ENCODE data around the gene LHFPL6.

LHFPL6 gene

DNA sequence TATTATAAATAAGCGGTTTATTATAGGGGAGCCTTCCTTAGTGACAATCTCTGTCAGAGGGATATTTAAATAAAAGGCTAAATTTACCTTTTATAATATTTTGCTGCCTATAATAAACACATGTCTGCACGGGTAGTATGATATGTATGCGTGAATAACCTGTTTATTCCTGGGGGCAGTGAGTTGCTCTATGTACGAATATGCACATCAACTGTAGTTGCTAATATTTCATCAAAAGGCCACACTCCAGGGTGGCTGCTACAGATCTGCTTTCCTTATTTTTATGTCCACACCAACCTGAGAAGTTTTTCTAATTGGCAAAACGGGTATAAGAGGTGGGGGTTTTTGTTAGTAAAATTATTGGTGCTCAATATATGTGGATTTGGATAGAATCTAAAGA, 192.0 kb downstream of the LHFPL6 start:
- no peak for DNase-seq (ENCODE audit: low read depth in 3 of 3)

GRCh38 chr13:39410096-39410901, 192.7 kb downstream of the LHFPL6 start:
- no peak for DNase-seq (ENCODE audit: low read depth in 3 of 3)

- no peak for DNase-seq (ENCODE audit: low read depth in 3 of 3)
Measured at GRCh38 chr13:39408512-39408911, 194.5 kb downstream of the LHFPL6 start.

GRCh38 chr13:39407786-39408185, 195.2 kb downstream of the LHFPL6 start:
- DNase-seq (ENCODE audit: low read depth in 3 of 3), result no peak

- DNase-seq (ENCODE audit: low read depth in 3 of 3), result no peak
Measured at GRCh38 chr13:39407138-39407537, 195.9 kb downstream of the LHFPL6 start.

GRCh38 chr13:39406688-39407087, 196.3 kb downstream of the LHFPL6 start:
- DNase-seq (ENCODE audit: low read depth in 3 of 3), result no peak

DNA sequence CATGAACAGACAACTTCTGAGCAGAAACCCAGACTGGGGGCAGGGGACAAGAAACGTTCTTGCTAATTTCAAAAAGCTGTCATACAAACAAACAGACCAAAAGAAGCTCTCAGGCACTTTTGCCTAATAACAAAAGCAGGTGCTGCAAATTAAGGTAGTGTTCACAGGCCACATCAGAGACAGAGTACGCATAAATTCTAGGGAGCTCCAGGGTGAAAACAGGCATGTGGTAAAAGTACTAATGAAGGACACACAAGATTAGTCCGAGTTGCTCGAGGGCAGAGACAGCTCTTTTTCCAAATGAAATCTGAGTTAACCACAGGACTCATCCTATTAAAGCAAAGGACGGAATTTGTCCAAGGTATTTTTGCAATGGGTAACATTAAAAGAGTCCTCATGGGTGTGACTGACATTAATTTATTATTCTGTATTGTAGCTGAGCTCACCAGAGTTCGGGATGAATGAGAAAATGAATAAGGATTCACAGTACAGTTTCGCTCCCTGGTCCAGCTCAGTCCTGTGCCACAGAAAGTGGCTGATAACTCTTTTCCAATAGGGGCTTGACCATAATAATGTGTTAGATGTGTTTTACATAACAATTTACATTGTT, 197.3 kb downstream of the LHFPL6 start:
- DNase-seq (ENCODE audit: low read depth in 3 of 3), result no peak

DNA sequence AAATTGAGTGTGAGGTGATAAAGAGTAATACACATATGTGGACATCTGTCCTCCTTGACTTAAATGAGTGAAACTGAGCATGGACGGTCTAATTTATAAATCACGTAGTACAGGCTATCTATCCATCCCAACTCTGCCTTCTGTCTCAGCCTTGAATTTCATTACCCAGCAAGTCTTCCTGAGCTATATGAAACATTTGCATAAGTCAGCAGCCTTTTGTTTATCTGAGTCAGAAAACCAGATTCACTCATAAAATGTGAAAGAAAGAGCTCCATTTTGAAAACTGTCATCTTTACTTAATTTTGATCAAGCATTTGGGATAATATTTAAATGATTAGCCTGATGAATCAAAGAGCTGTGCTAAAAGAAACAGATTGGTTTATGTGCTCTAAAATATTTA, 197.9 kb downstream of the LHFPL6 start:
- no peak for DNase-seq (ENCODE audit: low read depth in 3 of 3)

- DNase-seq (ENCODE audit: low read depth in 3 of 3), result no peak
Measured at GRCh38 chr13:39403106-39403505, 199.9 kb downstream of the LHFPL6 start.

DNA sequence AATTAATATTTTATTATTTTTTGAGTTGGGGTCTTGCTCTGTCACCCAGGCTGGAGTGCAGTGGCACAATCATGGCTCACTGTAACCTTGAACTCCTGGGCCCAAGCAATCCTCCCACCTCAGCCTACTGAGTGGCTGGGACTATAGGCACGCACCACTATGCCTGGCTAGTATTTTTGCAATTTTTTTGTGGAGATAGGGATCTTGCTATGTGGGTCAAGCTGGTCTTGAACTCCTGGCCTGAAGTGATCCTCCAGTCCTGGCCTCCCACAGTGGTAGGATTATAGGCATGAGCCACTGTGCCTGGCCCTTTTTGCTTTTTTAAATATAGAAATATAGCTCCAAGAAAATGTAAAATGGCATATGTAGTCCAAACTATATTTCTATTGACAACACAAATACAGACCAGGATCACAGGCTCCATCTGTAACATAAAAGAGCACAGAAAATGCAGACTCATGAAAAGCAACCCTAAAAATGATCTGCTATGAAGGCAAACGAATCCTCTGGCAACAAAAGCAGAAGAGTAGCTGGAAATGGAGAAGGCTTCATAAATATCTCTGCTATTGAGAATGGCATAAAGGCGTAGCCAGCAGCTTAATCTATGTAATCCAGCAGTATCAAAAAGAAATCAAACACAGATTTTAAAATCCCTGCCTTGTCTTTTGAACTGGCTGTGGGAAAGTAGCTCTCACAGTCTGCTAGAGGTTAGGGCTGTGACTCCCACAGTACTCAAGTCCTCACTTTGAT, 200.6 kb downstream of the LHFPL6 start:
- DNase-seq (ENCODE audit: low read depth in 3 of 3), result no peak

- DNase-seq (ENCODE audit: low read depth in 3 of 3), result no peak
Measured at GRCh38 chr13:39401756-39402155, 201.2 kb downstream of the LHFPL6 start.

GRCh38 chr13:39401046-39401705, 201.8 kb downstream of the LHFPL6 start:
- no peak for DNase-seq (ENCODE audit: low read depth in 3 of 3)

GRCh38 chr13:39399102-39399501, 203.9 kb downstream of the LHFPL6 start:
- no peak for DNase-seq (ENCODE audit: low read depth in 3 of 3)

GRCh38 chr13:39397896-39398265, 205.1 kb downstream of the LHFPL6 start:
- no peak for DNase-seq (ENCODE audit: low read depth in 3 of 3)

DNA sequence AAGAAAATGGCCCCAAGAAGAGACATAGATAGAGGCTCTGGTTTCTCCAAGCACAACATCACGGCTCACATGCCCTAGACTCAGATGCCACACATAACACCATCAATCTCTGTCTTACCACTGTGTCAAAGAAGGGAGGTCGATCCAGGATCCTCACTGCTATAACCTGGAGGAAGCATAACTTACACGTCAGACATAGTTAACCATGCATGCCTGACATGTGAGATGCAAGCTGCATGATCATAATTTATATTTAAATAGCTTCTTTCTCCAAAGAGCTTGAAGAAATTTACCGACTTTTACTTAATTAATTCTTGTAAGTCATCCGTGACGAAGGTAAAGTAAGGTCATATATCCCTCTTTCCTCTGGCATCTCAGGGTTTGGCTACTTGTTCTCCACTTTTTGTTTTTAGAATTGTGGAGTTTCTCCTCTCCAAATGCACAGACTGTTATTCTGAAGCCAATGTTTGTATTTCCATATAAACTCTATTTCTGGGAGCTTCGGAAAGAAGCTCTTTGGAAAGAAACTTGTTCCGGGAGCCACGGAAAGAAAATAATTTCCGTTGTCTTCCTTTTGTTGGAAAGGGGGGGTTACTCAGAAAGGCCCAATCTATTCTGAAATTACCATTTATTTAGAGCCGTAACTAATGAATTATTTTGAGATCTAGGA, 205.6 kb downstream of the LHFPL6 start:
- no peak for DNase-seq (ENCODE audit: low read depth in 3 of 3)

GRCh38 chr13:39394796-39395678, 208.0 kb downstream of the LHFPL6 start:
- no peak for DNase-seq (ENCODE audit: low read depth in 3 of 3)

DNA sequence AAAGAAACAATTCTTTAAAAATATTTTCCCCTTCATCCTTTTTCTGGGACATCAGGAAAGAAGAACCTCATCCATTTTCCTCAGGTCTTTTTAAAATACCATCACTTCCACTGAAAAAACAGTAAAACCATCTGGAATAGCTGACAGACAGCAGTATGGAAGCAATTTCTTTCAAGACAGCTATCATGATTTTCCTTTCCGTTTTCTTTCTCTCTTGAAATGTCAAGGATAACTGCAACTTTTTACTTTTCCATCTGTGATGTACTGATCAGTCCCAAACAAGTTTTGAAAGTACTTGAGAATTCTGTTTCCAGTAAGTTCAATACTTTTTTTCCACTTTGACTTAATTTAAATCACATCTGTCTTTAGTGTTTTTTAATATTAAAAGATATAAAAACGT, 211.2 kb downstream of the LHFPL6 start:
- DNase-seq (ENCODE audit: low read depth in 3 of 3), result no peak

GRCh38 chr13:39389013-39389412, 214.0 kb downstream of the LHFPL6 start:
- no peak for DNase-seq (ENCODE audit: low read depth in 3 of 3)

GRCh38 chr13:39385621-39386231, 217.3 kb downstream of the LHFPL6 start:
- DNase-seq (ENCODE audit: low read depth in 3 of 3), result no peak

DNA sequence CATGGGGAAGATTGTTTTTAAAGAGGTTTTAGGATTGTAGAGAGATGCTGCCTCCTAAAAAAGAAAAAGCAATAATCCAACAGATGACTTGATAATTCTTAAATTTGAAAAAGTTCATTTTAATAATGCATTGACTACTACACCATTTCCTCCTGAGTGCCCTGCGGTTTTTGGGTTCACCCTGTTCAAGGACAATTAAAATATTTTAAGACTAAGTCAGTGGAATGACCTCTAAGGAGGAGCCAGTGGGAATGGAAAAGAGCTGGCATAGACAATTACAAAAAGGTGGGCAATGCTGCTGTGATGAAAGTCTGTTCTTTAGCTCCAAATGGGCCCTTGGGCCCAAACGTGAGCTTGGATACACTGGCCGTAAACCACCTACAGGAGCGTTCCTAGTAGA, 217.8 kb downstream of the LHFPL6 start:
- DNase-seq (ENCODE audit: low read depth in 3 of 3), result no peak
